Measurements from ENCODE around the gene ADAM23.

Gene ADAM23

GRCh38 chr2:206540757-206541156, 97.4 kb downstream of the ADAM23 start:
- H3K4me3 Mint-ChIP-seq = no peak overlapping the region
- H3K36me3 Mint-ChIP-seq = no peaks in the 10 kb centered on the region
- no peak overlapping the region for H3K27ac Mint-ChIP-seq
- H3K27me3 Mint-ChIP-seq = no peaks in the 10 kb centered on the region
- ATAC-seq (replicated peaks) = no peak
- no peak for DNase-seq
- H3K9me3 Mint-ChIP-seq = no peaks in the 10 kb centered on the region
- peaks cover 0 to 1% of the 10 kb centered on the region in 2 donors for H3K4me1 Mint-ChIP-seq

- Mint-ChIP-seq H3K27me3 (no peaks in the 10 kb centered on the region), H3K9me3 (no peaks in the 10 kb centered on the region), H3K4me1 (no peaks in the 10 kb centered on the region), H3K4me3 (no peak overlapping the region), H3K36me3 (no peaks in the 10 kb centered on the region), H3K27ac (no peak overlapping the region)
- DNase-seq (no peak), ATAC-seq (replicated peaks) (no peak)
These were observed 99.7 kb downstream of the ADAM23 start for GRCh38 chr2:206543073-206543472.

GRCh38 chr2:206548383-206548782, 105.1 kb downstream of the ADAM23 start:
- H3K4me1 Mint-ChIP-seq = no peaks in the 10 kb centered on the region
- ATAC-seq (replicated peaks) (no peak), DNase-seq (no peak)
- no peak overlapping the region for H3K27ac Mint-ChIP-seq
- H3K27me3 Mint-ChIP-seq = no peaks in the 10 kb centered on the region
- H3K9me3 Mint-ChIP-seq = no peaks in the 10 kb centered on the region
- no peaks in the 10 kb centered on the region for H3K36me3 Mint-ChIP-seq
- H3K4me3 Mint-ChIP-seq = no peak overlapping the region

- ATAC-seq (replicated peaks) (no peak), DNase-seq (no peak)
- Mint-ChIP-seq H3K9me3 (no peaks in the 10 kb centered on the region), H3K4me3 (no peak overlapping the region), H3K27ac (no peak overlapping the region), H3K36me3 (no peaks in the 10 kb centered on the region), H3K27me3 (no peaks in the 10 kb centered on the region), H3K4me1 (no peaks in the 10 kb centered on the region)
These were observed 112.4 kb downstream of the ADAM23 start for GRCh38 chr2:206555721-206556120.

GRCh38 chr2:206556357-206556949, 113.1 kb downstream of the ADAM23 start:
- Mint-ChIP-seq H3K9me3 (no peaks in the 10 kb centered on the region), H3K4me1 (peaks cover 0 to 1% of the 10 kb centered on the region in 2 donors), H3K4me3 (no peak overlapping the region), H3K27ac (no peak overlapping the region), H3K27me3 (no peaks in the 10 kb centered on the region), H3K36me3 (no peaks in the 10 kb centered on the region)
- DNase-seq (no peak), ATAC-seq (replicated peaks) (peak in 1 of 2 donors; percentile 38)

GRCh38 chr2:206557321-206557720, 114.0 kb downstream of the ADAM23 start:
- DNase-seq (no peak), ATAC-seq (replicated peaks) (no peak)
- H3K4me3 Mint-ChIP-seq = no peak overlapping the region

GRCh38 chr2:206558492-206558891, 115.2 kb downstream of the ADAM23 start:
- ATAC-seq (replicated peaks) = no peak
- no peak overlapping the region for H3K4me3 Mint-ChIP-seq

More at GRCh38 chr2:206557321-206557720, 114.0 kb downstream of the ADAM23 start:
- peaks cover 0 to 8% of the 10 kb centered on the region in 2 donors for H3K4me1 Mint-ChIP-seq
- no peaks in the 10 kb centered on the region for H3K36me3 Mint-ChIP-seq
- H3K27me3 Mint-ChIP-seq = no peaks in the 10 kb centered on the region
- no peaks in the 10 kb centered on the region for H3K9me3 Mint-ChIP-seq
- H3K27ac Mint-ChIP-seq = no peak overlapping the region

GRCh38 chr2:206561962-206562361, 118.6 kb downstream of the ADAM23 start:
- DNase-seq (no peak), ATAC-seq (replicated peaks) (peak; percentile 34 to 58)
- H3K4me3 Mint-ChIP-seq = no peak overlapping the region
- H3K27me3 Mint-ChIP-seq = no peaks in the 10 kb centered on the region
- H3K9me3 Mint-ChIP-seq = no peaks in the 10 kb centered on the region
- H3K4me1 Mint-ChIP-seq = peaks cover 0 to 8% of the 10 kb centered on the region in 2 donors
- no peak overlapping the region for H3K27ac Mint-ChIP-seq
- H3K36me3 Mint-ChIP-seq = no peaks in the 10 kb centered on the region

More at GRCh38 chr2:206558492-206558891, 115.2 kb downstream of the ADAM23 start:
- no peak for DNase-seq
- H3K36me3 Mint-ChIP-seq = no peaks in the 10 kb centered on the region
- peaks cover 0 to 8% of the 10 kb centered on the region in 2 donors for H3K4me1 Mint-ChIP-seq
- H3K27ac Mint-ChIP-seq = no peak overlapping the region
- no peaks in the 10 kb centered on the region for H3K27me3 Mint-ChIP-seq
- no peaks in the 10 kb centered on the region for H3K9me3 Mint-ChIP-seq

GRCh38 chr2:206562375-206562774, 119.0 kb downstream of the ADAM23 start:
- peaks cover 0 to 8% of the 10 kb centered on the region in 2 donors for H3K4me1 Mint-ChIP-seq
- no peaks in the 10 kb centered on the region for H3K9me3 Mint-ChIP-seq
- no peak overlapping the region for H3K4me3 Mint-ChIP-seq
- ATAC-seq (replicated peaks) = no peak
- no peaks in the 10 kb centered on the region for H3K27me3 Mint-ChIP-seq
- H3K27ac Mint-ChIP-seq = no peak overlapping the region
- H3K36me3 Mint-ChIP-seq = no peaks in the 10 kb centered on the region
- DNase-seq = no peak

GRCh38 chr2:206563374-206563773, 120.0 kb downstream of the ADAM23 start:
- H3K4me1 Mint-ChIP-seq = peaks cover 0 to 8% of the 10 kb centered on the region in 2 donors
- no peak overlapping the region for H3K27ac Mint-ChIP-seq
- no peak overlapping the region for H3K4me3 Mint-ChIP-seq
- no peaks in the 10 kb centered on the region for H3K27me3 Mint-ChIP-seq
- DNase-seq (no peak), ATAC-seq (replicated peaks) (no peak)
- no peaks in the 10 kb centered on the region for H3K9me3 Mint-ChIP-seq
- no peaks in the 10 kb centered on the region for H3K36me3 Mint-ChIP-seq

GRCh38 chr2:206565666-206566065, 122.3 kb downstream of the ADAM23 start:
- Mint-ChIP-seq H3K27me3 (no peaks in the 10 kb centered on the region), H3K4me3 (no peak overlapping the region), H3K9me3 (no peaks in the 10 kb centered on the region), H3K4me1 (peaks cover 0 to 8% of the 10 kb centered on the region in 2 donors), H3K36me3 (no peaks in the 10 kb centered on the region), H3K27ac (no peak overlapping the region)
- no peak for ATAC-seq (replicated peaks)
- no peak for DNase-seq

GRCh38 chr2:206569470-206569869, 126.1 kb downstream of the ADAM23 start:
- Mint-ChIP-seq H3K4me1 (no peaks in the 10 kb centered on the region), H3K4me3 (no peak overlapping the region), H3K27ac (no peak overlapping the region), H3K36me3 (no peaks in the 10 kb centered on the region), H3K9me3 (no peaks in the 10 kb centered on the region), H3K27me3 (no peaks in the 10 kb centered on the region)
- DNase-seq = no peak
- ATAC-seq (replicated peaks) = no peak

GRCh38 chr2:206570199-206570598, 126.9 kb downstream of the ADAM23 start:
- ATAC-seq (replicated peaks) (no peak), DNase-seq (no peak)
- Mint-ChIP-seq H3K27me3 (no peaks in the 10 kb centered on the region), H3K4me3 (no peak overlapping the region), H3K27ac (no peak overlapping the region), H3K36me3 (no peaks in the 10 kb centered on the region), H3K9me3 (no peaks in the 10 kb centered on the region), H3K4me1 (no peaks in the 10 kb centered on the region)

- H3K27ac Mint-ChIP-seq = no peak overlapping the region
- no peaks in the 10 kb centered on the region for H3K36me3 Mint-ChIP-seq
- DNase-seq = no peak
- no peak overlapping the region for H3K4me3 Mint-ChIP-seq
- H3K27me3 Mint-ChIP-seq = no peaks in the 10 kb centered on the region
- no peak for ATAC-seq (replicated peaks)
- no peaks in the 10 kb centered on the region for H3K9me3 Mint-ChIP-seq
- H3K4me1 Mint-ChIP-seq = no peaks in the 10 kb centered on the region
These were observed 129.4 kb downstream of the ADAM23 start for GRCh38 chr2:206572725-206573124.

GRCh38 chr2:206573793-206574192, 130.5 kb downstream of the ADAM23 start:
- DNase-seq = no peak
- Mint-ChIP-seq H3K4me3 (no peak overlapping the region), H3K9me3 (no peaks in the 10 kb centered on the region), H3K4me1 (no peaks in the 10 kb centered on the region), H3K36me3 (no peaks in the 10 kb centered on the region), H3K27ac (no peak overlapping the region), H3K27me3 (no peaks in the 10 kb centered on the region)
- no peak for ATAC-seq (replicated peaks)
